H1 (cell line): ENCODE measurements around the gene RRBP1. TPM values are rescaled to one million over a fixed set of nuclear protein-coding genes. Genes with fewer than 3 reads are reported as not detected.

ENCODE experiments used
- CTCF ChIA-PET: fragments of 300-600 bp; sonication (Branson Sonifier 250); formaldehyde crosslinking; loops from one replicate; lab custom pipeline; 2021; ENCODE audit not compliant: partially characterized antibody; lab: Charles Lee
- POLR2A ChIA-PET: fragments of 300-600 bp; sonication (Branson Sonifier 250); formaldehyde crosslinking; loops from one replicate; lab custom pipeline; 2021; ENCODE audit warnings: inconsistent platforms; ENCODE audit not compliant: partially characterized antibody; lab: Charles Lee
- DNase-seq, 2 experiments: peaks; one replicate each; pipeline versions ENCODE4 v3.0.0 to v3.0.0-alpha.2; 2010 to 2022; ENCODE audit warnings: low spot score in 2 of 2, low read depth in 1 of 2, mixed read lengths in 1 of 2
- FAIRE-seq: peaks from 2 replicates; lab custom pipeline; 2011; peaks lifted over from hg19 to GRCh38; lab: Jason Lieb, UNC
- H2AFZ ChIP-seq: 2 replicates; pipeline ENCODE4 v1.8.1; 2012; ENCODE audit warnings: low read length, inconsistent platforms
- H2AK5ac ChIP-seq: 2 replicates; pipeline ENCODE4 v1.6.1; 2013; ENCODE audit warnings: low read depth, low read length
- H2BK120ac ChIP-seq: replicated peaks from 2 replicates; pipeline ENCODE3; 2013; ENCODE audit warnings: low read depth, low read length, inconsistent platforms
- H2BK12ac ChIP-seq: 2 replicates; pipeline ENCODE4 v1.6.1; 2013; ENCODE audit warnings: low read depth, low read length
- H2BK15ac ChIP-seq: 2 replicates; pipeline ENCODE4 v1.6.1; 2013; ENCODE audit warnings: low read length
- H2BK20ac ChIP-seq: 2 replicates; pipeline ENCODE4 v1.6.1; 2013; ENCODE audit warnings: low read length
- H2BK5ac ChIP-seq: 2 replicates; pipeline ENCODE4 v1.6.1; 2013; ENCODE audit warnings: low read depth, low read length
- H3K14ac ChIP-seq: 2 replicates; pipeline ENCODE4 v1.6.1; 2013; ENCODE audit warnings: inconsistent platforms; ENCODE audit not compliant: insufficient read length
- H3K18ac ChIP-seq: 2 replicates; pipeline ENCODE4 v1.6.1; 2013; ENCODE audit warnings: low read length; ENCODE audit errors: extremely low read depth
- H3K23ac ChIP-seq: 2 replicates; pipeline ENCODE4 v1.6.1; 2013; ENCODE audit warnings: inconsistent platforms; ENCODE audit not compliant: insufficient read length
- H3K23me2 ChIP-seq: 2 replicates; pipeline ENCODE4 v1.6.1; 2013; ENCODE audit warnings: low read depth, low read length
- H3K27ac ChIP-seq: 2 replicates; pipeline ENCODE4 v1.6.1; 2011; ENCODE audit warnings: low read depth, low read length, inconsistent platforms
- H3K27me3 ChIP-seq, 4 experiments: replicated peaks in 1 of 4; 1 replicate in 1 of 4; 2 replicates in 3 of 4; pipeline versions ENCODE4 v1.6.1 to v1.8.1; 2011 to 2013; ENCODE audit warnings: low read length in 3 of 4, mild to moderate bottlenecking in 3 of 4, inconsistent platforms in 2 of 4, mixed read lengths in 2 of 4, moderate library complexity in 1 of 4; ENCODE audit not compliant: control insufficient read depth in 3 of 4, insufficient read depth in 3 of 4; ENCODE audit errors: extremely low read depth in 1 of 4
- H3K36me3 ChIP-seq, 4 experiments: 2 replicates each; pipeline versions ENCODE4 v1.6.1 to v1.8.1; 2011 to 2013; ENCODE audit warnings: mild to moderate bottlenecking in 4 of 4, low read length in 3 of 4, moderate library complexity in 2 of 4, control low read depth in 1 of 4, inconsistent platforms in 1 of 4; ENCODE audit not compliant: insufficient read depth in 4 of 4, control insufficient read depth in 2 of 4
- H3K4ac ChIP-seq: replicated peaks from 2 replicates; pipeline ENCODE3; 2013; ENCODE audit warnings: low read length, low read depth, mixed read lengths, inconsistent platforms; ENCODE audit not compliant: insufficient read length
- H3K4me1 ChIP-seq, 4 experiments: replicated peaks in 1 of 4; 1 replicate in 1 of 4; 2 replicates in 3 of 4; pipeline versions ENCODE4 v1.6.1 to v1.8.1; 2011 to 2013; ENCODE audit warnings: low read length in 3 of 4, inconsistent platforms in 2 of 4, mixed read lengths in 1 of 4; ENCODE audit not compliant: insufficient read depth in 4 of 4, control insufficient read depth in 3 of 4
- H3K4me2 ChIP-seq, 2 experiments: 2 replicates each; pipeline versions ENCODE4 v1.6.1 to v1.8.1; 2011 to 2013; ENCODE audit warnings: low read depth in 2 of 2, low read length in 2 of 2, control low read depth in 1 of 2, inconsistent platforms in 1 of 2, mild to moderate bottlenecking in 1 of 2; ENCODE audit not compliant: insufficient read depth in 1 of 2
- H3K4me3 ChIP-seq, 4 experiments: fragments of 200-600, 300-600 bp in 1 of 4; sonication (generic), shearing (Covaris generic), sonication (Bioruptor Twin) in 1 of 4; 2 replicates each; pipeline versions ENCODE4 v1.5.1 to v1.8.1; 2011 to 2016; ENCODE audit warnings: low read length in 4 of 4, low read depth in 3 of 4, control low read depth in 2 of 4, inconsistent platforms in 2 of 4, mild to moderate bottlenecking in 2 of 4, mixed read lengths in 1 of 4, moderate library complexity in 1 of 4; ENCODE audit not compliant: insufficient read depth in 2 of 4; ENCODE audit errors: extremely low read depth in 1 of 4
- H3K56ac ChIP-seq: replicated peaks from 2 replicates; pipeline ENCODE3; 2013; ENCODE audit warnings: low read depth, mild to moderate bottlenecking, mixed read lengths, low read length, inconsistent platforms; ENCODE audit not compliant: insufficient read length
- H3K79me1 ChIP-seq: 2 replicates; pipeline ENCODE4 v1.6.1; 2013; ENCODE audit warnings: low read depth, low read length, control low read depth
- H3K79me2 ChIP-seq, 2 experiments: 2 replicates each; pipeline versions ENCODE4 v1.6.1 to v1.8.1; 2012 to 2013; ENCODE audit warnings: low read length in 2 of 2, mild to moderate bottlenecking in 2 of 2, inconsistent platforms in 1 of 2; ENCODE audit not compliant: insufficient read depth in 2 of 2, control insufficient read depth in 1 of 2
- H3K9ac ChIP-seq, 4 experiments: replicated peaks in 1 of 4; 1 replicate in 1 of 4; 2 replicates in 3 of 4; pipeline versions ENCODE4 v1.6.1 to v1.8.1; 2011 to 2013; ENCODE audit warnings: low read depth in 3 of 4, low read length in 3 of 4, control low read depth in 2 of 4, mild to moderate bottlenecking in 2 of 4, moderate library complexity in 2 of 4, inconsistent platforms in 1 of 4; ENCODE audit errors: extremely low read depth in 1 of 4
- H3K9me3 ChIP-seq, 2 experiments: 2 replicates each; pipeline versions ENCODE4 v1.6.1 to v1.8.1; 2012 to 2013; ENCODE audit warnings: mild to moderate bottlenecking in 2 of 2, moderate library complexity in 2 of 2, control low read depth in 1 of 2, inconsistent platforms in 1 of 2, low read depth in 1 of 2, low read length in 1 of 2, mixed read lengths in 1 of 2; ENCODE audit not compliant: insufficient read depth in 2 of 2
- H4K20me1 ChIP-seq, 2 experiments: replicated peaks in 1 of 2; 2 replicates each; pipeline versions ENCODE3 to v1.8.1; 2011 to 2013; ENCODE audit warnings: inconsistent platforms in 2 of 2, low read length in 2 of 2, mild to moderate bottlenecking in 1 of 2; ENCODE audit not compliant: insufficient read depth in 2 of 2, control insufficient read depth in 1 of 2
- H4K5ac ChIP-seq: 2 replicates; pipeline ENCODE4 v1.6.1; 2013; ENCODE audit warnings: low read length, low read depth, mixed read lengths, inconsistent platforms; ENCODE audit not compliant: insufficient read length
- H4K8ac ChIP-seq: 2 replicates; pipeline ENCODE4 v1.8.0; 2013; ENCODE audit warnings: mild to moderate bottlenecking, moderate library complexity, low read length, inconsistent platforms; ENCODE audit not compliant: insufficient read depth; ENCODE audit errors: extremely low read depth
- H4K91ac ChIP-seq: replicated peaks from 2 replicates; pipeline ENCODE3; 2013; ENCODE audit warnings: low read length, mixed read lengths, inconsistent platforms; ENCODE audit not compliant: insufficient read length
- POLR2AphosphoS5 ChIP-seq: IDR thresholded peaks from 2 replicates; pipeline ENCODE4 v1.6.1; 2011; ENCODE audit warnings: low read depth, low read length
- RAD21 ChIP-seq, 2 experiments: IDR thresholded peaks in 1 of 2; conservative IDR thresholded peaks in 1 of 2; 2 replicates each; pipeline ENCODE4 v1.6.1; 2011; ENCODE audit warnings: low read depth in 2 of 2, low read length in 2 of 2, improper control_type of control experiment in 1 of 2, inconsistent platforms in 1 of 2, mild to moderate bottlenecking in 1 of 2, moderate library complexity in 1 of 2
- WGBS, 2 experiments: shearing (Covaris generic) in 1 of 2; methylation state at CpG; one replicate each; pipeline versions ENCODE4 v1.1.6 to v1.1.7; 2013 to 2015; ENCODE audit warnings: low lambda C conversion rate in 2 of 2, mixed read lengths in 2 of 2, inconsistent platforms in 1 of 2, low coverage in 1 of 2, missing lambda C conversion rate in 1 of 2; ENCODE audit not compliant: insufficient replicate concordance in 2 of 2, insufficient coverage in 1 of 2, insufficient read length in 1 of 2; ENCODE audit errors: extremely low coverage in 1 of 2, missing lambda C conversion rate in 1 of 2; 5-methylcytosine and 5-hydroxymethylcytosine counted together
- polyA plus RNA-seq, 7 experiments: library from polyadenylated mRNA; depleted of rRNA in 3 of 7; stranded (reverse) in 5 of 7; unstranded in 2 of 7; fragments of >200 nt in 5 of 7; fragments of 200-250 nt in 2 of 7; gene quantifications; 1 replicate in 5 of 7; 2 replicates in 1 of 7; 4 replicates in 1 of 7; pipeline versions ENCODE4 v1.2.1 to v1.2.3, GENCODE V29; 2011 to 2013; ENCODE audit warnings: missing spikeins in 2 of 7, mixed read lengths in 2 of 7
- total RNA-seq: library from RNA; stranded (reverse); fragmentation: NEBNext Ultra II Directional; extraction: Animal tissue kit (Norgen Biotek cat#: 25700); gene quantifications from 2 replicates; pipeline ENCODE4 v1.2.1, GENCODE V29; 2021
- TF ChIP-seq, protein P1 (sequence below), 3 experiments: IDR thresholded peaks; 1 replicate in 2 of 3; 2 replicates in 1 of 3; pipeline versions ENCODE4 v1.5.1 to v1.6.1; 2011; ENCODE audit warnings: low read length in 3 of 3, mild to moderate bottlenecking in 3 of 3, inconsistent platforms in 2 of 3, low read depth in 1 of 3, moderate library complexity in 1 of 3; ENCODE audit not compliant: insufficient read depth in 1 of 3; ENCODE audit errors: control extremely low read depth in 1 of 3

The RRBP1 gene
- total and polyA plus RNA-seq, 2 of the 8 experiments (the other 6 are each of a cell fraction or from before 2014, with no cell fraction given), result 15.9 to 157 TPM

- Histone ChIP-seq H3K9me3 (peaks cover 6 to 13% of the 10 kb centered on the region in 2 experiments), H3K79me2 (peaks cover 0 to 74% of the 10 kb centered on the region in 2 experiments; a peak in 3 of 4 replicates)
Observed at GRCh38 chr20:17654649-17655285, 27.3 kb downstream of the RRBP1 start.

More at GRCh38 chr20:17654649-17655285, 27.3 kb downstream of the RRBP1 start:
- Histone ChIP-seq H4K20me1 (peaks cover 4 to 16% of the 10 kb centered on the region in 2 experiments), H3K14ac (no peak overlapping the region), H2AFZ (no peak overlapping the region), H3K4ac (no peak overlapping the region), H2BK120ac (no peak overlapping the region), H2AK5ac (no peak overlapping the region), H4K91ac (no peak overlapping the region), H2BK15ac (no peak overlapping the region), H2BK20ac (peak overlapping the region; percentile 28; the same call in 1 of the 2 replicates), H4K8ac (no peak overlapping the region), H2BK5ac (no peak overlapping the region; the same call in 1 of the 2 replicates), H3K4me1 (peaks cover 6 to 9% (median 8%) of the 10 kb centered on the region in 4 experiments; a peak in 5 of 7 replicates), H3K9ac (no peak overlapping the region), H3K27ac (no peak overlapping the region), H2BK12ac (0 out of 2 replicates have a peak overlapping the region, but pooled peaks have one; percentile 39), H3K56ac (no peak overlapping the region), H3K4me3 (no peak overlapping the region), H3K4me2 (0 out of 4 replicates have a peak overlapping the region, but pooled peaks of 1 of the 2 experiments have one; percentile 14), H3K23me2 (no peaks in the 10 kb centered on the region), H3K18ac (no peak overlapping the region; the same call in 1 of the 2 replicates), H3K27me3 (no peaks in the 10 kb centered on the region), H3K23ac (no peak overlapping the region), H3K36me3 (peaks cover 0 to 14% (median 7%) of the 10 kb centered on the region in 4 experiments; a peak in 5 of 8 replicates), H4K5ac (no peak overlapping the region), H3K79me1 (peaks cover 30% of the 10 kb centered on the region)
- WGBS, 2 experiments, result 51% methylated on average over 7 of the region's 7 CpGs; no CpG with 5 or more reads in 1 of the 2 experiments
- DNase-seq, result peak in 1 of 2 experiments; percentile 85
- TF ChIP-seq, protein P1, sequence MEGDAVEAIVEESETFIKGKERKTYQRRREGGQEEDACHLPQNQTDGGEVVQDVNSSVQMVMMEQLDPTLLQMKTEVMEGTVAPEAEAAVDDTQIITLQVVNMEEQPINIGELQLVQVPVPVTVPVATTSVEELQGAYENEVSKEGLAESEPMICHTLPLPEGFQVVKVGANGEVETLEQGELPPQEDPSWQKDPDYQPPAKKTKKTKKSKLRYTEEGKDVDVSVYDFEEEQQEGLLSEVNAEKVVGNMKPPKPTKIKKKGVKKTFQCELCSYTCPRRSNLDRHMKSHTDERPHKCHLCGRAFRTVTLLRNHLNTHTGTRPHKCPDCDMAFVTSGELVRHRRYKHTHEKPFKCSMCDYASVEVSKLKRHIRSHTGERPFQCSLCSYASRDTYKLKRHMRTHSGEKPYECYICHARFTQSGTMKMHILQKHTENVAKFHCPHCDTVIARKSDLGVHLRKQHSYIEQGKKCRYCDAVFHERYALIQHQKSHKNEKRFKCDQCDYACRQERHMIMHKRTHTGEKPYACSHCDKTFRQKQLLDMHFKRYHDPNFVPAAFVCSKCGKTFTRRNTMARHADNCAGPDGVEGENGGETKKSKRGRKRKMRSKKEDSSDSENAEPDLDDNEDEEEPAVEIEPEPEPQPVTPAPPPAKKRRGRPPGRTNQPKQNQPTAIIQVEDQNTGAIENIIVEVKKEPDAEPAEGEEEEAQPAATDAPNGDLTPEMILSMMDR (IDR thresholded peaks at IDR 0.05; ENCODE audit: control extremely low read depth in 1 of 3, insufficient read depth in 1 of 3, low read depth in 1 of 3, low read length in 3 of 3), result peak; percentile 55 to 72 (median 58); a peak in 3 of 4 replicates
- TF ChIP-seq POLR2AphosphoS5, result no peak
- peak; percentile 23 to 52; a peak in 2 of 4 replicates for TF ChIP-seq RAD21 (IDR thresholded peaks at IDR 0.05 in 1 of 2, conservative IDR thresholded peaks at IDR 0.05 in 1 of 2; ENCODE audit: low read depth in 2 of 2, low read length in 2 of 2)
- CTCF ChIA-PET, result interaction anchor here (0.6 to 5.9 kb wide), 21 partner anchors 11 to 344 kb away, joined by 3 to 45 read pairs (median 4); partner anchors contain the start of genes BFSP1 and RRBP1
- POLR2A ChIA-PET, result interaction anchor here (1.0 to 1.8 kb wide), 3 partner anchors 11 to 22 kb away, joined by 3 to 5 read pairs (median 3); no protein-coding TSS in a partner anchor
- no peak for FAIRE-seq
